HG03378 (cell line): Measurements from ENCODE around the gene PPP2R5D.
"Not testable (repeated sequence)": the region's sequence is repeated elsewhere in the genome, so short reads cannot be mapped to it uniquely, and the experiment has no call there.

ENCODE experiments used
- ATAC-seq: cut with Tn5 transposase; IDR thresholded peaks from one replicate; pipeline ENCODE4 v1.9.1; 2021; ENCODE audit warnings: mild to moderate bottlenecking, moderate library complexity; ENCODE audit not compliant: unreplicated experiment

The PPP2R5D gene

DNA sequence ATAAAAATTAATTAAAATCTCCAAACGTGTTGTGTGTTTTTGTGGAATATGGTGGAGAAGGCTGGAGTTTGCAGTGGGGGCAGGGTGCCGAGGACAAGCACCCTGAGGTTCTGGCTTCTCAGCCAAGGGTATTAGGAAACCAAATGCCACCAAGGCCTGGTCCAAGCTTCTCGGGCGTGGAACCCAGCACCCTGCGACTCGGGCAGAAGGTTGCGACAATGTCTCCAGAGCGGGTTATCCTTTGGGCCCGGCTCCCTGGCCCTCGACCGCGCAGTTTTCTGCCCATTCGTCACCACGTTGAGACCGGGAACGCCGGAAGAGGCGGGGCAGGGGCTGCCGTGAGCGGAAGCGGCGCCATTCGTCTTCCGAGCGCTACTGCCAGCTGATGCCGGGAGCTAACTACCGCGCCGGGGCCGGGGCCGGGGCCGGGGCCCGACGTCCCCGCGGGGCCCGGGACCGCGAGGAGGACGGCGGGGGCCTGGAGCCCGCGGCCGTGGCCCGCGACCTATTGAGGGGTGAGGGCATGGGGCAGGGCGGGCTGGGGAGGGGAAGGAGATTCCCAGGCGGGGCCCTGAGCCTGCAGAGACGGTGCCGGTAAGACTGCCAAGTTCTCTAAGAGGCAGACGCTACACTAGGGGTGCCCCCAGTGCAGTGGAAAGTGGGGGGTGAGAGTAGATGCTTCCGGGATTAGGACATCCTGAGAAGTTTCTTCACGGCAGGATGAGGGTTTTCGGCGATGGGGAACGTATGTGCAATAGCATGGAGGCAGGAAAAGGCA lies 37.1 kb downstream of the PPP2R5D start, which contains the start of gene RRP36:
Gene RRP36 (plus strand): TSS at position 354 of the 778 bp plus-strand sequence. CDS start 32 bp downstream, at position 386.
- ATAC-seq: no peak

DNA sequence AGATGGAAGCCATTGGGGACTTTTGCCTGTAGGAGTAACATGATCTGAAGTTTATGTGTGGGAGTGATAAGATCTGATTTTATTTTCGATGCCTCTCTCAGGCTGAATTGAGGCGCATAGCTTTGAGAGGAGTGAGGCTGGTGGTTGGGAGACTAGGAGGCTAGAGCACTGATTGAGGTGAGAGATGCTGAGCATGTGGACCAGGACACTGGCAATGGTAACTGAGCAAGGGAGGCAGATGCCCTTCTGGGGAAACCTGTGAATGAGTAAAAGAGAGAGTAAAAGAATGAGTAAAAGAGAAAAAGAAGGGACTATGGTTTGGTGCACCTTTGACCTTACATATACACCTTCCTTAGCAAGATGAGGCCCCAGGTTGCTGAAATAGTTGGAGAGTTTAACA lies 40.1 kb downstream of the PPP2R5D start:
- ATAC-seq: no peak

DNA sequence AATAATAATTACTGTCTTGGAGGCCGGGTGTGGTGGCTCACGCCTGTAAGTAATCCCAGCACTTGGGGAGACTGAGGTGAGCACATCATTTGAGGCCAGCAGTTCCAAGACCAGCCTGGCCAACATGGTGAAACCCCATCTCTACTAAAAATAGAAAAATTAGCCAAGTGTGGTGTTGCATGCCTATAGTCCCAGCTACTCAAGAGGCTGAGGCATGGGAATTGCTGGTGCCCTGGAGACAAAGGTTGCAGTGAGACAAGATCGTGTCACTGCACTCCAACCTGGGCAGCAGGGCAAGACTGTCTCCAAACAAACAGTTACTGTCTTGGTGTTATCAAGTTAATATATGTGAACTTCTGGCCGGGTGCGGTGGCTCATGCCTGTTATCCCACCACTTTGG lies 42.0 kb downstream of the PPP2R5D start:
- no peak for ATAC-seq

- no peak for ATAC-seq
Measured at GRCh38 chr6:43029120-43029519, 44.8 kb downstream of the PPP2R5D start.

- ATAC-seq: no peak
Measured at GRCh38 chr6:43032326-43032725, 48.0 kb downstream of the PPP2R5D start.

- no peak for ATAC-seq
Measured at GRCh38 chr6:43033496-43034189, 49.3 kb downstream of the PPP2R5D start.

- ATAC-seq: no peak
Measured at GRCh38 chr6:43034190-43034525, 49.8 kb downstream of the PPP2R5D start.

DNA sequence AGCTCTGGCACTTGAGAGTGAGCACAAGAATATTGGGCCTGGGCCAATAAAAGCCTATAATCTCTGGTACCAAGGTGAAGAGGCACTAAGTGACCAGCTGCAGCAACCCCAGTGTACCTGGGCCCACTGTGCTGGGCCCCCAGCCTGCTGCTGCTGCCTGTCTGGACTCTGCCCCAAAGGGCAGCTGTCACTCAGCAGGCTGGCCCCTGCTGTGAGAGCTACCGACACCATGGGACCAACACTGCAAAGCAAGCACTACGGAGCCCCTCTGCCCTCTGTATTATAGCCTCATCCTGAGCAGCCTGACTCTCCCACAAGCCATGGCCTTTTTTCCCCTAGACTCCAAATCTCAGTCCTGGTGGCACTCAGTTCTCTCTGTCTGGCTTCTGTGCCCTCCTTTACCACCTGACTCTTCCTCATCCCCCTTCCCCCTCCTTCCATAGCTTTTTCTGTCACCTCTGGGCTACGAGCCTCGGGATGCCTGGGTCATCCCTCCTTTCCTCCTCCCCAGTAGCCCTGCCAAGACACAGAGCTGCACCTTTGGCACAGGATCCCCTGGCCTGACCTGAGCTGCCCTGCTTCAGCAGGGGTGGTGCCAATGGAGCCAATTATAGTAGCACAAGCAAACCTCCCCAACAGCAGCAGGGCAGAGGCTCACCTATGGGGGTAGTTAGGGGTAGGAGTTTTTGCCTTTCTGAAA lies 51.3 kb downstream of the PPP2R5D start:
- no peak for ATAC-seq

GRCh38 chr6:43036712-43037111 lies 52.3 kb downstream of the PPP2R5D start:
- no peak for ATAC-seq

GRCh38 chr6:43037197-43037596 lies 52.8 kb downstream of the PPP2R5D start:
- no peak for ATAC-seq

DNA sequence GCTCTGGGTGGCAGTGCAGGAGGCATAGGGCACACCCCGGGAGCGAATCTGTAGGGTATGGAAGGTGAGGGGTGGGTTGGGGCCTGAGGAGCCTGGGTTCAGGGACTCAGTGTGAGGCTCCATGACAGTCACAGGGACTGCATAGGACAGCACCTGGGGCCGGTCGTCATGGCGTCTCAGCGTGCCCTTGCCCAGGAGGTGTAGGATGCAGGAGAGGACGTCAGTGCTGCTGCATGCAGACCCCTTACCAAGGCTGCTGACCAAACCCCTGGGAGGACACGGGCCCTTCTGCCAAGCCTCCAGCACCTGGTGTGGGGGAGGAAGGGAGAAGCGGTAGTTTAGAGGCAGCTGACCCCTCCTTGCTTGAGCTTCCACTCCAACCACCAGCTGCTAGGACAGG lies 53.3 kb downstream of the PPP2R5D start:
- ATAC-seq: no peak

GRCh38 chr6:43038727-43039126 lies 54.4 kb downstream of the PPP2R5D start:
- no peak for ATAC-seq

DNA sequence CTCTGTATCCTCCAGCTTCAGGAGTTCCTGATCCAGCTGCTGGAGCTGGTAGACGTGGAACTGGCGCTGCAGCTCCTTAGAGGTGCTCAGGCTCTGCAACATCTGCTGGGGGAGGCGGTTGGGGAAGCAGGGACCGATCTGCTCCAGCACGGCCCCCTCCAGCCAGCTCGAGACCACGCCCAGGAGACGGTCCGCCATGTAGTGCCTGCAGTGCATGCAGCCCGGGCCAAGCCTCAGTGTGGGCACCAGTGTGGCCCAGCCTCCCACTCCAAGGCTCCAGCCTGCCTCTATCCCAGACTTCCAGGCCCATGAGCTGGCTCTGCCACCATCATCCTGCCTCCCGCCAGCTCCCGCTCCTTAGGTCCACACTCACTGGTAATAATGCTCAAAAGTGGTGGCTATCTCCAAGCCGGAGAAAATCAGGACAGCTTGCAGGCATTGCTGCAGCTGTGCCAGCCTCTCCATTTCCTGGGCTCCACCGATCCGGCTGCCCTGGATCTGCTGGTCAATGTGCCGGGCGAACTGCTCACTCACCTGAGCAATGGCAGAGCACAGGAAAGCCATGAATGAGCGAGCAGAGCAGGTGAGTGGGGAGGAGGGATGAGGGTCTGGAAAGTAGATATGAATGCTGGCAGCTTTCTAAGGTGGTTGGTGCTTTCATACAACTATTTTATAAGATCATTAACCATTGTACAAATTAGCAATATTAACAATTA lies 56.3 kb downstream of the PPP2R5D start:
- no peak for ATAC-seq

DNA sequence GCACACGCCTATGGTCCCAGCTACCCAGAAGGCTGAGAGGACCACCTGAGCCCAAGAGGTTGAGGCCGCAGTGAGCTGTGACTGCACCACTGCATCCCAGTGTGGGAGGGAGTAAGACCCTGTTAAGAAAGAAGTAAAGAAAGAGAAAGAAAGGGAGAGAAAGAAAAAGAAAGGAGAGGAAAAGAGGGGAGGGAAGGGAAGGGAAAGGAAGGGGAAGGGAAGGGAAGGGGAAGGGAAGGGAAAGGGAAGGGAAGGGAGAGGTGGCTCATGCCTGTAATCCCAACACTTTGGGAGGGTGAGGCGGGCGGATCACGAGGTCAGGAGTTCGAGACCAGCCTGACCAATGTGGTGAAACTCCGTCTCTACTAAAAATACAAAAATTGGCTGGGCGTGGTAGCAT lies 57.1 kb downstream of the PPP2R5D start:
- not testable (repeated sequence) for ATAC-seq

DNA sequence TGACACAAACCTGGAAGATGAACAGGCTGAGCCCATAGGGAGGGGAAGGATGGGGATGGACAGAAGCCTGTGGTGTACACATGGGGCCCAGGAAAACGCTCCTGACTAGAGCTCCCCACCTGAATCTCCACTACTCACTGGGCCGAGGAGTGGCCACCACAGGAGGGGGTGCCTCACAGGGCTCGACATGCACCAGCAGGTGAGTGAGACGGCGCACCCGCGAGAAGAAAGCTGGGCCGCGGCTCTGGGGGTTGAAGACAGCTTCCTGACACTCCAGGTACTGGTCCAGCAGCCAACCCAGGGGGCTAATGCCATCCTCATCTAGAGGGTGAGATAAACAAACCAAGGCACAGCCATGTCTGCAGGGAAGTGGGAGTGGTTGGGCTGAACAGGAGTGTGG lies 58.9 kb downstream of the PPP2R5D start:
- ATAC-seq: no peak

- no peak for ATAC-seq
Measured at GRCh38 chr6:43045371-43045930, 61.1 kb downstream of the PPP2R5D start.

GRCh38 chr6:43047998-43048397 lies 63.6 kb downstream of the PPP2R5D start:
- no peak for ATAC-seq

DNA sequence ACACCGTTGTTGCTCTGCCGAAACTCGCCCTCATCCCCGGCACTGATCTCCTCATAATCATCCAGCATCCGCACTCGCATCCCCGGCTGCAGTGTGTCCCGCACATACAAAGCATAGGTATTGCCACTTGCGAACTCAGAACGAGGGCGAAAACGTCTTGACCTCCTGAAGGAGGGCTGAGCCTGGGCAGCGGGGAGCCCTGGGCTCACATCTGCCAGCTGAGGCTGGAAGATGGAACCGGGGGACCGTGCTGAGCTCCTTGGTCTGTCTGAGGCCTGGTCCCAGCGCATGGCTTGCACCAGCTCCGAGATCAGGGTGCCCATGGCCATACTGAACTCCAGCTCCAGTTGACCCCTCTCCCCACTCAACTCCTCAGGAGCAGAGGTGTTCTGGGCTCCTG lies 66.6 kb downstream of the PPP2R5D start:
- ATAC-seq: no peak

DNA sequence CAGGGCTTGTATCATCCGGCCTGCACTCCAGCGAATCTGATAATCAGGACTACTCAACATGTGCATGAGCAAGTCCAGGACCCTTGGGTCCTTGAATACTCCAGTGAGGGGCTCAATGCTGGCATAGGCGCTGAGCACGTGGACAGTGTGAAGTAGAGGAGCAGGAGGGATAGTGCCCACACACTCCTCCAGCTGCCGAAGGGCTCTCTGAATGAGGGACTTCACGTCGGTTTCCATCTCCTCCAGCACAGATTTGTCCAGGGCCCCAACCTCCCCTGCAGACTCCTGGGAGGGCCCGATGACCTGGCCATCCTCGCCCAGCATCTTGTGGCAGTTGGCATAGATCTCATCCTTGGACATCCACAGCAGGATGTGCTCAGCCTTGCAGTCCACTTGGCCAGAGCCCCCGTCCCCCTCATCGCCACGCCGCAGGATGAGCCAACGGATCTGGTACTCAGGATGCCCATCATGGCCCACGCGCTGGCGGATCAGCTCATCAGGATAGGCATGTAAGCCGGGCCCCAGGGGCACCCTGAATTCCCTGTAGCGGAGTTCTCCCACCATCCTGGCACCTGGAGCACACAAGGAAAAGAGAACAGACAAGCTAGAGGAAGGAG lies 68.0 kb downstream of the PPP2R5D start:
- ATAC-seq: no peak

DNA sequence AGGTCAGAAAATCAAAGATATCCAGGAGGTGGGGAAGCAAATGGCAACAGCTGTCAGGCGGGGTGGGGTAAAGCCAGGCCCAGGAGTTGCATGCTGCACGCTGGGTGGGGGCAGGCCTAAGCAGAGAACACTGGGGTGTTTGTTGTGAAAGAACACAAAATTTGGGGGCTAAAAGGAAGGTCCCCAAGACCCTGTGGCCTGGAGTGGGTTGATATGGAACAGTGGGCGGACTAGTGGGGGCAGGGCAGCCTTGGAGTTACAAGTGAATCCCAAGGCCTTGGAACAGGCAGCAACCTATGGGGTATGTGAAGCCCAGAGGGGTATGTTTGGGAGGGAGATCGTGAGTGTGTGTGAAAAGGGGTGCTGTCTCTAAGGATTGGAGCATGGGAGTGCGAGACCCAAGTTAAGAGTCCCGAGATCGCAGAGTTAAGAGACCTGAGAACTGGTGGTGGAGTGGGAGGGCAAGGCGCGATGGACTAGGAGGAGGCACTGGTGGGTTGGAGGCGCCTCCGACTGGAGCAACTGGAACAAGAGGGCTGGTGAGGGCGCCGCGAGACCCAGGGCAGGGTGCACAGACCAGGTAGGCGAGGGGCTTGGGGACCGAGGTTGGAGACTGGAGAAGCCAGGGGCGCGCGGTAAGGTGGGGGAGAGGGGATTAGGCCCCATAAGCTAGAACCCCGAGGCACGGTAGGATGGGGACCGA lies 68.6 kb downstream of the PPP2R5D start:
- no peak for ATAC-seq
